ENCODE results near the gene NSUN3.

The NSUN3 gene

DNA sequence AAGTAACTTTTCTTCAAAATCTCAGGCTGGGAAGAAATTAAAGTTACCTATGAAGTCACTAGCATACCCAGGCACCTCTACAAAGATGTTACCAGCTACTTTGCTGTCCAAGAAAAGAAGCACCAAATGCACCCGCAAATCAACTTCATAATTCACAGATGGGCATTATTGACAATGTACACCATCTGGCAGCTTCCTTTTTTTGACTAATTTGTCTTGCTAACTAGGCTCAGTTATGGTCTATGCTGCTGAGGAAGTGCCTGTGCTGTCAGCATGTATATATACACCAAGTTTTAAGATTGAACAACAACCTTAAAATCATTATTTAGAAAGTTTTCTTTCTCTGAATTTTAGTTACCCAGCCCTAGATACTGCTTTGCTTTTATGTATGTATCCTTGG is 93.8 kb downstream of the NSUN3 start:
- no peak overlapping the region for H3K27ac ChIP-seq
- no peak for TF ChIP-seq ZFX (IDR thresholded peaks at IDR 0.05)
- TF ChIP-seq, protein P1, sequence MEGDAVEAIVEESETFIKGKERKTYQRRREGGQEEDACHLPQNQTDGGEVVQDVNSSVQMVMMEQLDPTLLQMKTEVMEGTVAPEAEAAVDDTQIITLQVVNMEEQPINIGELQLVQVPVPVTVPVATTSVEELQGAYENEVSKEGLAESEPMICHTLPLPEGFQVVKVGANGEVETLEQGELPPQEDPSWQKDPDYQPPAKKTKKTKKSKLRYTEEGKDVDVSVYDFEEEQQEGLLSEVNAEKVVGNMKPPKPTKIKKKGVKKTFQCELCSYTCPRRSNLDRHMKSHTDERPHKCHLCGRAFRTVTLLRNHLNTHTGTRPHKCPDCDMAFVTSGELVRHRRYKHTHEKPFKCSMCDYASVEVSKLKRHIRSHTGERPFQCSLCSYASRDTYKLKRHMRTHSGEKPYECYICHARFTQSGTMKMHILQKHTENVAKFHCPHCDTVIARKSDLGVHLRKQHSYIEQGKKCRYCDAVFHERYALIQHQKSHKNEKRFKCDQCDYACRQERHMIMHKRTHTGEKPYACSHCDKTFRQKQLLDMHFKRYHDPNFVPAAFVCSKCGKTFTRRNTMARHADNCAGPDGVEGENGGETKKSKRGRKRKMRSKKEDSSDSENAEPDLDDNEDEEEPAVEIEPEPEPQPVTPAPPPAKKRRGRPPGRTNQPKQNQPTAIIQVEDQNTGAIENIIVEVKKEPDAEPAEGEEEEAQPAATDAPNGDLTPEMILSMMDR (conservative IDR thresholded peaks at IDR 0.05), result no peak

DNA sequence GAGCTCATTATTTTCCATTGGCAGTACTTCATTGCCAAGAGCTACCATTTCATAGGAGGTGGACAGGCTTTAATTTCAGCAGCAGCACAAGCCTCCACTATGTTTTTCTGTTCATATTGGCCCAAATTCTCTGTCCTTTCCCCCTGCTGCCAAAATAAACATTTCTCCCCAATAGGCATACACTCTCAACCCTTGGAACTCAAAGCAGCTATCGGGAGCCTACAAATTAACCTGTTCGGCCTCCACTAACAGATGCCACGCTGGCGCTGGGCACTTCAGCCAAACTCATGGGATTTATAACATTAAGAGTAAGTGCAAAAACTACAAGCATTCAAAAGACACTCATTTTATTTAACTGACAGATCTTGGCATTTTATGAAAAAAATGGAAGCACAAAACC is 95.7 kb downstream of the NSUN3 start:
- TF ChIP-seq, protein P1 (conservative IDR thresholded peaks at IDR 0.05), result no peak
- no peak for TF ChIP-seq ZFX (IDR thresholded peaks at IDR 0.05)
- H3K27ac ChIP-seq, result no peak overlapping the region

DNA sequence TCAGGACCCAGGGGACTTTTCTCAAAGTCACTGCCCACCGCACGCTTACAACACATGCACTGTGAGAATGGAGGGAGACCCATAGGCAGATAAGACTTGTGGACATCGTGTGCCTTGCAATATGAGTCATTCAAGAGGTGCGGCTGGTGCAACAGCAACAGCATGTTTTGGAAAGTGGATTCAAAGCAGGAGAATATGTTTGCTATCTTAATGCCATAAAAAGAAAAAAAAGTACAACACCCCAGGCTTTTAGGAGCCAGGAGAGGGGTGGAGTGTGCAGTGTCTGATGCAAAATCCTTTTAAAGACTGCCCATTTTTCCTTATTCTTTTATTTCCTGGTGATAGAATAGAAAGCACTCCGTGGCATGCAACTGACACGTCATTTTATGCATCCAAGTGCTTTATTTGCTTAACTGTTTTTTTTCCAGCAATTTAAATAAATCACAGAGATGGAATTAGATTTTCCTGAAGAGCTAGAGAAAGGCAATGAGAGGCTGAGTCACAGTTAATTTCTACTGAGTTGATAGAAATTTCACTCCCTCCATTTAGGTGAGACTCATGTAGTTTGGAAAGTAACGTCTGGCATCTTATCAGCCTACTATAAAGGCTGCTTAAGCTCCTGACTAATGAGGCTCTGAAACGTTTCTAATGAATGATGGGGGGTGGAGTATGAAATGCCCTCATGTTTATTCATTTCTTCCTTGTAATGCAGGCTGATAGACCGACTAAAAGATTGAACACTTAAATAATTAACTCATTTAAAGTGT is 96.4 kb downstream of the NSUN3 start:
- no peak overlapping the region for H3K27ac ChIP-seq
- TF ChIP-seq, protein P1 (conservative IDR thresholded peaks at IDR 0.05), result no peak
- no peak for TF ChIP-seq ZFX (IDR thresholded peaks at IDR 0.05)

DNA sequence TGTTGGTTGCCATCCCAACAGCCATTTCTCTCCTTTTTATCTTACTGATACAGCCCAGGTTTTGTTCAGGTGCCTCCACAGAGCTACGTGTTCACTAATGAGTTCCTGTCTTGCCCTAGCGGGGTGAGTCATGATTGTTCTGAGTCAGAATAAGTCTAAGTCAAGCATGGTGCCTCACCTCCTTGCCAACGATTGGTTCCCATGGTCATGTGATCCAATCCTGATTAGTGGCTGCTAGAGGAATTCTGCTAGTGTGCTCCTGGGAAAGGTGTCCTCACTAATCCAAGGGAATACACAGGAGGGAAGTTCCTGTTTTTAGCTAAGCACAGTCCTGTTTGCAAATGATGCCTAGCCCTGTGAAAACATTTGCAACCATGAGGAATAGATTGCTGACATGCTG is 99.8 kb downstream of the NSUN3 start:
- TF ChIP-seq ZFX (IDR thresholded peaks at IDR 0.05), result no peak
- TF ChIP-seq, protein P1 (conservative IDR thresholded peaks at IDR 0.05), result no peak
- H3K27ac ChIP-seq, result no peak overlapping the region

DNA sequence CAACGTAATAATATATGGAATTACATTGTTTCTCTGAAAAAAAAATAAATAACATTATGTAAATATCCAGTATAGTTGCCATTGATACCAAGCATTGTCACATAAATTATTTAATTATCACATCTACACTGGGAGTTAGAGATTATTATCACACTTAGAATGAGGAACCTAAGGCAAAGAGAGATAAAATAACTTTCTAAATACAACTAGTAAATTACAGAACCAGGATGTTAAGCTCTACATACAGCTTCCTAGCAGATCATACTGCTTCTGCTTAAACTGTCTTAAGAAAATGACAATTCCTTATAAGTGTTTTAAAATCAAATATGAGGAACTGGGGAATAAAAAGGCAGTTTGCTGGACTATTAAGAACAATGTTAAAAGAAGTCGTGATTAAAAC is 104.5 kb downstream of the NSUN3 start:
- TF ChIP-seq ZFX (IDR thresholded peaks at IDR 0.05), result no peak
- TF ChIP-seq, protein P1 (conservative IDR thresholded peaks at IDR 0.05), result no peak
- H3K27ac ChIP-seq, result no peak overlapping the region

DNA sequence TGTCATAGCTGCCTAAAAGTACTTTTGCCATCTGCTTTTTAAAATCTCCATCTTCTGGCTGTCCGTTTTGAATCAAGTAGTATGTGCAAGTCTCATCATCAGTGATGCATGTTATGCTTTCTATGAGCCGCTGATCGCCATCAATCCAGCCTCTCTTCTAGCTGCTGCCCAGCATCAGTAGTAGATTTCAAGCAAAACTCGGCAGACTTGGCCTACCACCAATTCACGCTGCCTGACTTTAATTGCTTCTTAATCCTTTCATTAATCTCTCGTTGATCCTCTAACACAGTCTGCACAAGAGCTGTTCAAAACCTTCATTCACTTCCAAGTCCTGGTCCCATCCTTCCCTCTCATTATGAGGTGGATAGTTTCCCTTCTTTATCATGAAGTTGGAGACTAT is 104.9 kb downstream of the NSUN3 start:
- TF ChIP-seq, protein P1 (conservative IDR thresholded peaks at IDR 0.05), result no peak
- TF ChIP-seq ZFX (IDR thresholded peaks at IDR 0.05), result no peak
- H3K27ac ChIP-seq, result no peak overlapping the region

DNA sequence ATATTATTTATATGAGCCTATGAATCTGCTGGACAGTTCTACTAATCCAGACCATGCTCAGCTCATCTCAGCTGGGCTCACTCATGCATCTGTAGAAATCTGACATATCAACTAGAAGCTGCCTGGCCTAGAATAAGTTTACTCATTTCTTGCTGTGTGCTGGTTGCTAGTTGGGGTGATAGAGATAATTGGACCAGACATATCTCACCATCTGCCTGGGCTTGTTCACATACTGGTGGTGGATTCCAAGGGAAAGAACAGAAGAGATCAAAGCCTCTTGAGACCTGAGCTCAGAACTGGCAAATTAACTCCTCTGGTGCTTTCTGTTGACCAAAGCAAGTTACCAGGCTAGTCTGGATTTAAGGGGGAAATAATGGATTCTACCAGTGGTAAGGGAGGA is 109.1 kb downstream of the NSUN3 start:
- H3K27ac ChIP-seq, result no peak overlapping the region
- TF ChIP-seq ZFX (IDR thresholded peaks at IDR 0.05), result no peak
- TF ChIP-seq, protein P1 (conservative IDR thresholded peaks at IDR 0.05), result no peak
